PC-3 (cell line): ENCODE results near the gene OR13J1. TPM values are rescaled to one million over a fixed set of nuclear protein-coding genes. Genes with fewer than 3 reads are reported as not detected.

Source experiments
- ATAC-seq: fragments of 200-7000 bp; cut with Tn5 transposase; 2 replicates; pipeline ENCODE4 v1.9.1; 2020; ENCODE audit warnings: mild to moderate bottlenecking, moderate library complexity
- BruUV-seq: library from RNA; stranded (reverse); fragments of 400-500 nt; replicated peaks from 2 replicates; lab custom pipeline; 2021; lab: Mats Ljungman, UMichigan
- CTCF ChIA-PET: fragments of 300-600 bp; sonication (Branson Sonifier 250); formaldehyde crosslinking; loops from one replicate; lab custom pipeline; 2022; ENCODE audit warnings: antibody characterized with exemption; lab: Charles Lee
- POLR2A ChIA-PET: fragments of 300-600 bp; sonication (Branson Sonifier 250); formaldehyde crosslinking; loops from one replicate; lab custom pipeline; 2022; ENCODE audit warnings: antibody characterized with exemption; ENCODE audit not compliant: unreplicated experiment; lab: Charles Lee
- DNase-seq: peaks from one replicate; pipeline ENCODE4 v3.0.0-alpha.2; 2015
- H2AFZ ChIP-seq: fragments of 300-600 bp; sonication (generic); 2 replicates; pipeline ENCODE4 v1.6.0; 2016; ENCODE audit warnings: antibody characterized with exemption, low read length
- H3F3A ChIP-seq: fragments of 300-600 bp; sonication (generic); one replicate; pipeline ENCODE4 v1.6.0; 2017; ENCODE audit warnings: antibody characterized with exemption, low read length, control low read depth, mild to moderate bottlenecking; ENCODE audit not compliant: unreplicated experiment
- H3K27ac ChIP-seq: fragments of 300-600 bp; sonication (generic); 2 replicates; pipeline ENCODE4 v1.5.1; 2016; ENCODE audit warnings: mild to moderate bottlenecking, low read length
- H3K27me3 ChIP-seq: fragments of 300-600 bp; sonication (generic); 2 replicates; pipeline ENCODE4 v1.6.1; 2016; ENCODE audit warnings: low read length, mixed read lengths
- H3K36me3 ChIP-seq: fragments of 300-600 bp; sonication (generic); 2 replicates; pipeline ENCODE4 v1.6.1; 2016; ENCODE audit warnings: low read depth, mixed run types, low read length, mixed read lengths
- H3K4me1 ChIP-seq: fragments of 300-600 bp; sonication (generic); 2 replicates; pipeline ENCODE4 v1.5.1; 2016; ENCODE audit warnings: low read length; ENCODE audit not compliant: insufficient read depth
- H3K4me2 ChIP-seq: fragments of 300-600 bp; sonication (generic); 2 replicates; pipeline ENCODE4 v1.6.0; 2016; ENCODE audit warnings: low read length
- H3K4me3 ChIP-seq: fragments of 300-600 bp; sonication (generic); 2 replicates; pipeline ENCODE4 v1.5.1; 2016; ENCODE audit warnings: mild to moderate bottlenecking, low read length, mixed read lengths
- H3K79me2 ChIP-seq: fragments of 300-600 bp; sonication (generic); 2 replicates; pipeline ENCODE4 v1.6.1; 2017; ENCODE audit warnings: low read length, mixed read lengths
- H3K9ac ChIP-seq: fragments of 300-600 bp; sonication (generic); 2 replicates; pipeline ENCODE4 v1.6.0; 2016; ENCODE audit warnings: mild to moderate bottlenecking, low read length
- H3K9me2 ChIP-seq: fragments of 300-600 bp; sonication (generic); replicated peaks from 2 replicates; pipeline ENCODE4 v1.6.1; 2016; ENCODE audit warnings: mixed run types, low read length, mixed read lengths
- H3K9me3 ChIP-seq: fragments of 300-600 bp; sonication (generic); 2 replicates; pipeline ENCODE4 v1.6.1; 2016; ENCODE audit warnings: low read length, mixed read lengths
- H4K20me1 ChIP-seq: fragments of 300-600 bp; sonication (generic); 2 replicates; pipeline ENCODE4 v1.6.1; 2016; ENCODE audit warnings: low read length, mixed read lengths
- CTCF ChIP-seq: fragments of 300-600 bp; sonication (generic); conservative IDR thresholded peaks from 2 replicates; pipeline ENCODE4 v1.5.1; 2017; ENCODE audit warnings: antibody characterized with exemption, low read depth, mild to moderate bottlenecking, low read length
- EZH2 ChIP-seq: fragments of 300-600 bp; sonication (generic); IDR thresholded peaks from one replicate; pipeline ENCODE4 v1.6.1; 2017; ENCODE audit warnings: antibody characterized with exemption, mild to moderate bottlenecking, low read length; ENCODE audit not compliant: unreplicated experiment
- EZH2phosphoT487 ChIP-seq: fragments of 300-600 bp; sonication (generic); IDR thresholded peaks from 2 replicates; pipeline ENCODE4 v1.6.1; 2018; ENCODE audit warnings: mild to moderate bottlenecking, antibody characterized with exemption, low read length, borderline replicate concordance
- intact Hi-C: fragments of 100-400 bp; cut with micrococcal nuclease; formaldehyde crosslinking; loops from 2 replicates; pipeline ENCODE4 v1.9.0; 2023
- total RNA-seq: library from RNA; depleted of rRNA; stranded (reverse); fragments of >200 nt; gene quantifications from 2 replicates; pipeline ENCODE4 v1.2.3, GENCODE V29; 2014

The OR13J1 gene
- total RNA-seq, 1 experiment from 2014 or later = not detected

GRCh38 chr9:35845824-35846771 is 24.1 kb downstream of the OR13J1 start:
- H4K20me1 ChIP-seq = no peaks in the 10 kb centered on the region
- BruUV-seq = no TSS peak
- no peaks in the 10 kb centered on the region for H3F3A ChIP-seq
- ChIA-PET CTCF (interaction anchor here (1.2 kb wide), 1 partner anchor 36 kb away, joined by 3 read pairs; no protein-coding TSS in a partner anchor), POLR2A (no interaction called here)
- no peaks in the 10 kb centered on the region for H3K27me3 ChIP-seq
- H3K36me3 ChIP-seq = no peaks in the 10 kb centered on the region
- no peak overlapping the region for H3K9ac ChIP-seq
- H3K4me2 ChIP-seq = no peak overlapping the region
- intact Hi-C loops = no loop called here
- no peak for ATAC-seq
- peaks cover 24% of the 10 kb centered on the region for H3K4me1 ChIP-seq
- H3K9me3 ChIP-seq = no peaks in the 10 kb centered on the region
- no peaks in the 10 kb centered on the region for H3K9me2 ChIP-seq
- H2AFZ ChIP-seq = no peak overlapping the region
- no peak for DNase-seq
- H3K79me2 ChIP-seq = no peaks in the 10 kb centered on the region
- no peak overlapping the region for H3K4me3 ChIP-seq
- H3K27ac ChIP-seq = no peak overlapping the region
- TF ChIP-seq EZH2phosphoT487 (no peak), EZH2 (no peak), CTCF (no peak)

GRCh38 chr9:35844628-35845270 is 25.5 kb downstream of the OR13J1 start:
- Histone ChIP-seq H3K9me2 (no peaks in the 10 kb centered on the region), H3K4me2 (peak overlapping the region; percentile 56), H3F3A (no peaks in the 10 kb centered on the region), H2AFZ (no peak overlapping the region), H3K27ac (peak overlapping the region; percentile 48), H3K9ac (no peak overlapping the region), H3K4me1 (peaks cover 24% of the 10 kb centered on the region), H3K27me3 (no peaks in the 10 kb centered on the region), H3K36me3 (no peaks in the 10 kb centered on the region), H4K20me1 (no peaks in the 10 kb centered on the region), H3K79me2 (no peaks in the 10 kb centered on the region), H3K4me3 (no peak overlapping the region), H3K9me3 (no peaks in the 10 kb centered on the region)
- ChIA-PET CTCF (interaction anchor here (0.6 kb wide), 2 partner anchors 54 to 103 kb away, joined by 3 to 7 read pairs; no protein-coding TSS in a partner anchor), POLR2A (interaction anchor here (0.7 kb wide), 1 partner anchor 12 kb away, joined by 3 read pairs; no protein-coding TSS in a partner anchor)
- no TSS peak for BruUV-seq
- TF ChIP-seq CTCF (no peak), EZH2phosphoT487 (no peak), EZH2 (no peak)
- intact Hi-C loops = no loop called here
- DNase-seq = peak; percentile 91
- peak; percentile 86 for ATAC-seq
